Ishikawa (cell line): ENCODE results near the gene ACE.

Experiments
- CEBPB ChIP-seq: IDR thresholded peaks from 2 replicates; pipeline ENCODE4 v1.6.1; 2012
- CREB1 ChIP-seq: IDR thresholded peaks from 2 replicates; pipeline ENCODE4 v1.6.1; 2012; ENCODE audit warnings: low read depth
- EGR1 ChIP-seq: IDR thresholded peaks from 2 replicates; pipeline ENCODE4 v1.6.1; 2012
- EP300 ChIP-seq: IDR thresholded peaks from 2 replicates; pipeline ENCODE4 v1.6.1; 2012; ENCODE audit warnings: borderline replicate concordance
- FOXM1 ChIP-seq: IDR thresholded peaks from 2 replicates; pipeline ENCODE4 v1.6.1; 2012; ENCODE audit warnings: low read depth, borderline replicate concordance
- MAX ChIP-seq: IDR thresholded peaks from 2 replicates; pipeline ENCODE4 v1.6.1; 2012
- NFIC ChIP-seq: IDR thresholded peaks from 2 replicates; pipeline ENCODE4 v1.6.1; 2012
- RAD21 ChIP-seq: IDR thresholded peaks from 2 replicates; pipeline ENCODE4 v1.6.1; 2012; ENCODE audit warnings: low read depth
- REST ChIP-seq: IDR thresholded peaks from 2 replicates; pipeline ENCODE4 v1.6.1; 2012; ENCODE audit warnings: low read depth, mild to moderate bottlenecking
- TAF1 ChIP-seq: IDR thresholded peaks from 2 replicates; pipeline ENCODE4 v1.6.1; 2012; ENCODE audit warnings: low read depth, mild to moderate bottlenecking
- TCF12 ChIP-seq: IDR thresholded peaks from 2 replicates; pipeline ENCODE4 v1.6.1; 2012; ENCODE audit warnings: low read depth
- TEAD4 ChIP-seq: IDR thresholded peaks from 2 replicates; pipeline ENCODE4 v1.6.1; 2012
- USF1 ChIP-seq: IDR thresholded peaks from 2 replicates; pipeline ENCODE4 v1.6.1; 2012
- YY1 ChIP-seq: IDR thresholded peaks from 2 replicates; pipeline ENCODE4 v1.6.1; 2012; ENCODE audit warnings: low read depth
- ZBTB7A ChIP-seq: IDR thresholded peaks from 2 replicates; pipeline ENCODE4 v1.6.1; 2012; ENCODE audit warnings: low read depth

The ACE gene

GRCh38 chr17:63494300-63494928 lies 17.6 kb downstream of the ACE start:
- no peak for TF ChIP-seq CREB1
- no peak for TF ChIP-seq TEAD4
- TF ChIP-seq MAX, result no peak
- TF ChIP-seq ZBTB7A, result no peak
- TF ChIP-seq CEBPB, result no peak
- TF ChIP-seq TAF1, result no peak
- TF ChIP-seq REST, result no peak
- no peak for TF ChIP-seq USF1

GRCh38 chr17:63495491-63495890 lies 18.6 kb downstream of the ACE start:
- TF ChIP-seq RAD21 (no peak), TEAD4 (no peak), YY1 (no peak), REST (no peak)

DNA sequence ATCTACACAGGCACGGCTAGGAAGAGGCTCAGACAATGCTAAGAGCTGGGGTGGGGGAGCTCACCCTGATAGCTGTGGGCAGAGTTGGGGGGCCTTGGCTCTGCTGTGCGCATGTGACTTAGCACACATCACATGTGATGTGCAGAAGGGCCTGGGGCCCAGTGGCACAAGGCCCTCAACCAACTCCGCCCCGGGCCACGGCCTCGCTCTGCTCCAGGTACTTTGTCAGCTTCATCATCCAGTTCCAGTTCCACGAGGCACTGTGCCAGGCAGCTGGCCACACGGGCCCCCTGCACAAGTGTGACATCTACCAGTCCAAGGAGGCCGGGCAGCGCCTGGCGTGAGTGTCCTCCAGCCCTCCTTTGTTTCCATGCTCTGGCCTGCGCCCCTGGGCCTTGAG lies 19.3 kb downstream of the ACE start:
- TF ChIP-seq USF1 (no peak), CREB1 (no peak), NFIC (no peak), FOXM1 (no peak), TCF12 (no peak), EP300 (no peak), EGR1 (no peak), RAD21 (no peak), CEBPB (no peak)

DNA sequence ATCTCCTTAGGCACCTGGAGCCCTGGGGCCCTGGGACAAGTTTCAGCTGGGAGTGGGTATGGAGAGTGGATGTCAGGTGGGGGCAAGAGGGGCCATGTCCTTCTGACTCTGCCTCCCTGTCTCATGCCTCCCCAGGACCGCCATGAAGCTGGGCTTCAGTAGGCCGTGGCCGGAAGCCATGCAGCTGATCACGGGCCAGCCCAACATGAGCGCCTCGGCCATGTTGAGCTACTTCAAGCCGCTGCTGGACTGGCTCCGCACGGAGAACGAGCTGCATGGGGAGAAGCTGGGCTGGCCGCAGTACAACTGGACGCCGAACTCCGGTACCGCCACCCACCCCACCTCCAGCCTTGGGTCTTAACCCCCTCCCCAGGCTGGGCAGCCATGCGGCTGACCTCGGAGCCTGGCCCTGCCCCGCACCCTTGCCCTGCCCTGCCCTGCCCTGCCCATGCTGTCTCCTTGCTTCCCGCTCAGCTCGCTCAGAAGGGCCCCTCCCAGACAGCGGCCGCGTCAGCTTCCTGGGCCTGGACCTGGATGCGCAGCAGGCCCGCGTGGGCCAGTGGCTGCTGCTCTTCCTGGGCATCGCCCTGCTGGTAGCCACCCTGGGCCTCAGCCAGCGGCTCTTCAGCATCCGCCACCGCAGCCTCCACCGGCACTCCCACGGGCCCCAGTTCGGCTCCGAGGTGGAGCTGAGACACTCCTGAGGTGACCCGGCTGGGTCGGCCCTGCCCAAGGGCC lies 20.0 kb downstream of the ACE start:
- TF ChIP-seq EP300, result no peak
- no peak for TF ChIP-seq YY1
- no peak for TF ChIP-seq RAD21
- no peak for TF ChIP-seq CREB1
- TF ChIP-seq USF1, result no peak

DNA sequence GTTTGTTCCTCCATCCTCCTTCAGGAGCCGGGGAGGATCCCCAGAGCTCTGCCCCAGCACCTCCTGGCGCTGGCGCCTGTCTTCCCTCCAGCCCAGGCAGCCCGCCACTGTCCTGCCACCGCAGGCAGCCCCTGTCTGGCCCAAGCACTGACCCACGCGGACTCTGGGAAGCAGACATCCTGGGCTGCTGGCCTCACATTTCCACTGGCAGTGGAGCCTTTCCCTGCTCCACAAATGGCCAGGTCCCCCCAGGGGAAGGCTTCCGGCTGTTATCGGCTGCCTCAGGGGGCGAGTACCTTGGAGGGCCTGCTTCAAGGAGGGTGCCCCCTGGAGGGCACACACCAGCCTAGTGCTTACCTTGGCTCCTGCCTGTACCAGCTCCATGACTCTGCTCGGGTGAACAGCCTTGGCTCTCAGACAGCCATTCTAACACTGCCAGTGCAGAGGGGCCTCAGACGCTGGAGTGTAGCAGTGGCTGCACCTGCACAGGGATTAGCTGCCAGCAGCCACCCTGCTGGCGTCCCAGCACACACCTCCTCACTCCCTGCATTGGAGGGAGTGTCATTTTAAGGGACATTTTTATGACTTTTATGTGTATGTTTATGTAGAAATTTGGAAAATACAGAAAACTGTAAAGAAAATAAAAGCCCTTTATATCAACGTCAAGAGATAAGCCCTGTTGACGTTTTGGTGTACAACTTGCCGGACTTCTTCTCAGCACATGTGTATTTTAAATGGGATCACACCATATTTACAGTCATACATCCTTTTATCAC lies 21.0 kb downstream of the ACE start:
- TF ChIP-seq FOXM1 (no peak), YY1 (no peak), TAF1 (no peak), CEBPB (no peak), USF1 (no peak), EP300 (no peak), TEAD4 (no peak), ZBTB7A (no peak)
